CD14-positive monocyte (primary cell): Measurements from ENCODE around the gene DBNDD1. TPM values are rescaled to one million over a fixed set of nuclear protein-coding genes. Genes with fewer than 3 reads are reported as not detected.

ENCODE experiments used
- DNase-seq, 3 donors: peaks; one replicate each; pipeline ENCODE4 v3.0.0-alpha.2; 2011 to 2022
- H2AFZ ChIP-seq: 2 replicates; pipeline ENCODE4 v1.6.0; 2012; ENCODE audit warnings: mild to moderate bottlenecking, low read depth, low read length, inconsistent platforms; ENCODE audit not compliant: insufficient read depth, poor library complexity, severe bottlenecking
- H3K27ac ChIP-seq, 2 donors: 1 replicate in 1 of 2; 2 replicates in 1 of 2; pipeline ENCODE4 v1.5.1; 2012 to 2013; ENCODE audit warnings: low read length in 2 of 2, control low read depth in 1 of 2, inconsistent platforms in 1 of 2, low read depth in 1 of 2, mild to moderate bottlenecking in 1 of 2
- H3K27me3 ChIP-seq, 2 donors: one replicate each; pipeline versions ENCODE4 v1.6.0 to v1.6.1; 2011 to 2013; ENCODE audit warnings: low read length in 2 of 2; ENCODE audit not compliant: control insufficient read depth in 2 of 2, insufficient read depth in 2 of 2
- H3K36me3 ChIP-seq, 2 donors: replicated peaks in 1 of 2; 1 replicate in 1 of 2; 2 replicates in 1 of 2; pipeline versions ENCODE4 v1.5.1 to v1.6.1; 2012 to 2013; ENCODE audit warnings: low read length in 2 of 2, control low read depth in 1 of 2, inconsistent platforms in 1 of 2, mild to moderate bottlenecking in 1 of 2; ENCODE audit not compliant: insufficient read depth in 2 of 2, control insufficient read depth in 1 of 2
- H3K4me1 ChIP-seq, 2 donors: 1 replicate in 1 of 2; 2 replicates in 1 of 2; pipeline versions ENCODE4 v1.5.1 to v1.6.1; 2012 to 2013; ENCODE audit warnings: low read length in 2 of 2, control low read depth in 1 of 2, inconsistent platforms in 1 of 2, mild to moderate bottlenecking in 1 of 2, moderate library complexity in 1 of 2; ENCODE audit not compliant: insufficient read depth in 2 of 2, control insufficient read depth in 1 of 2
- H3K4me2 ChIP-seq: replicated peaks from 2 replicates; pipeline ENCODE3; 2012; ENCODE audit warnings: low read length, moderate library complexity, mild to moderate bottlenecking; ENCODE audit not compliant: poor library complexity, severe bottlenecking; ENCODE audit errors: extremely low read depth
- H3K4me3 ChIP-seq, 3 experiments: fragments of 200-600 bp in 1 of 3; sonication (generic) in 1 of 3; replicated peaks in 1 of 3; 1 replicate in 2 of 3; 2 replicates in 1 of 3; pipeline ENCODE4 v1.5.1; 2011 to 2013; ENCODE audit warnings: low read length in 3 of 3, mild to moderate bottlenecking in 3 of 3, control low read depth in 2 of 3, low read depth in 2 of 3, inconsistent platforms in 1 of 3, moderate library complexity in 1 of 3
- H3K79me2 ChIP-seq: 2 replicates; pipeline ENCODE4 v1.6.0; 2012; ENCODE audit warnings: mild to moderate bottlenecking, control low read depth, inconsistent platforms, low read length, moderate library complexity; ENCODE audit not compliant: insufficient read depth
- H3K9ac ChIP-seq: 2 replicates; pipeline ENCODE4 v1.6.0; 2017; ENCODE audit warnings: low read length, mild to moderate bottlenecking; ENCODE audit not compliant: insufficient read depth, poor library complexity, severe bottlenecking
- H3K9me3 ChIP-seq, 2 donors: replicated peaks in 1 of 2; 1 replicate in 1 of 2; 2 replicates in 1 of 2; pipeline versions ENCODE4 v1.5.1 to v1.6.1; 2012 to 2013; ENCODE audit warnings: low read length in 2 of 2, control low read depth in 1 of 2; ENCODE audit not compliant: control insufficient read depth in 1 of 2, insufficient read depth in 1 of 2
- H4K20me1 ChIP-seq: 2 replicates; pipeline ENCODE4 v1.6.0; 2012; ENCODE audit warnings: mild to moderate bottlenecking, low read length, control low read depth, moderate library complexity; ENCODE audit not compliant: insufficient read depth
- H3K27ac Mint-ChIP-seq, 7 donors: one replicate each; pipeline ENCODE4 v1.8.0; 2020; ENCODE audit warnings: mild to moderate bottlenecking in 7 of 7, mixed read lengths in 7 of 7, moderate library complexity in 6 of 7, inconsistent platforms in 2 of 7
- H3K27me3 Mint-ChIP-seq, 3 donors: one replicate each; pipeline ENCODE4 v1.8.0; 2021 to 2022; ENCODE audit warnings: low read depth in 3 of 3, mild to moderate bottlenecking in 3 of 3, mixed read lengths in 3 of 3, moderate library complexity in 3 of 3, inconsistent platforms in 1 of 3
- H3K36me3 Mint-ChIP-seq, 2 donors: one replicate each; pipeline ENCODE4 v1.8.0; 2020; ENCODE audit warnings: mixed read lengths in 2 of 2, inconsistent platforms in 1 of 2, mild to moderate bottlenecking in 1 of 2
- H3K4me1 Mint-ChIP-seq: one replicate; pipeline ENCODE4 v1.8.0; 2020; ENCODE audit warnings: mild to moderate bottlenecking, mixed read lengths
- H3K4me3 Mint-ChIP-seq, 2 donors: one replicate each; pipeline ENCODE4 v1.8.0; 2020; ENCODE audit warnings: mild to moderate bottlenecking in 2 of 2, mixed read lengths in 2 of 2, moderate library complexity in 1 of 2
- H3K9me3 Mint-ChIP-seq, 7 donors: one replicate each; pipeline ENCODE4 v1.8.0; 2020 to 2022; ENCODE audit warnings: mixed read lengths in 7 of 7, mild to moderate bottlenecking in 6 of 7, moderate library complexity in 6 of 7, inconsistent platforms in 2 of 7
- CTCF ChIP-seq: fragments of 200-600 bp; IDR thresholded peaks from one replicate; pipeline ENCODE4 v1.8.0; 2022; ENCODE audit warnings: antibody characterized with exemption, mild to moderate bottlenecking
- WGBS: methylation state at CpG from one replicate; pipeline ENCODE4 v1.1.5; 2013; ENCODE audit warnings: missing lambda C conversion rate; ENCODE audit not compliant: insufficient coverage; 5-methylcytosine and 5-hydroxymethylcytosine counted together
- intact Hi-C, 2 donors: fragments of 100-400 bp; cut with micrococcal nuclease; formaldehyde crosslinking; loops; one replicate each; pipeline versions ENCODE4 v1.15.0 to v1.15.1; 2023
- polyA plus RNA-seq, 3 donors: library from polyadenylated mRNA; depleted of rRNA in 1 of 3; unstranded in 2 of 3; stranded (reverse) in 1 of 3; fragments of 300-500 nt in 2 of 3; fragments of >200 nt in 1 of 3; fragmentation: Illumina TruSeq in 2 of 3; gene quantifications; 1 replicate in 2 of 3; 2 replicates in 1 of 3; pipeline ENCODE4 v1.2.3, GENCODE V29; 2012 to 2021

The DBNDD1 gene
- polyA plus RNA-seq, 3 donors, result 0.07 TPM; not detected in 2

GRCh38 chr16:90007015-90007414 lies 12.2 kb downstream of the DBNDD1 start:
- Mint-ChIP-seq H3K4me3 (no peak overlapping the region), H3K27ac (no peak overlapping the region), H3K36me3 (no peaks in the 10 kb centered on the region), H3K9me3 (no peaks in the 10 kb centered on the region), H3K4me1 (peaks cover 8% of the 10 kb centered on the region), H3K27me3 (peaks cover 19 to 30% (median 25%) of the 10 kb centered on the region in 3 donors)
- H3K4me1 ChIP-seq, result peaks cover 4 to 7% of the 10 kb centered on the region in 2 donors
- H3K9ac ChIP-seq, result no peak overlapping the region
- no peak overlapping the region for H3K27ac ChIP-seq
- WGBS, result 81% methylated on average over 3 of the region's 7 CpGs
- H3K4me3 ChIP-seq, result no peak overlapping the region
- H2AFZ ChIP-seq, result no peak overlapping the region
- H3K27me3 ChIP-seq, result peaks cover 0 to 7% of the 10 kb centered on the region in 2 donors
- H3K9me3 ChIP-seq, result no peaks in the 10 kb centered on the region
- no peak overlapping the region for H3K4me2 ChIP-seq
- no peaks in the 10 kb centered on the region for H4K20me1 ChIP-seq
- intact Hi-C loops, result no loop called here
- no peaks in the 10 kb centered on the region for H3K36me3 ChIP-seq
- DNase-seq, result no peak
- H3K79me2 ChIP-seq, result no peaks in the 10 kb centered on the region
- no peak for TF ChIP-seq CTCF

- Histone ChIP-seq H3K9ac (no peak overlapping the region), H3K4me1 (peaks cover 4 to 7% of the 10 kb centered on the region in 2 donors), H3K79me2 (no peaks in the 10 kb centered on the region), H3K9me3 (no peaks in the 10 kb centered on the region), H3K27ac (no peak overlapping the region), H4K20me1 (no peaks in the 10 kb centered on the region), H3K4me2 (no peak overlapping the region), H3K4me3 (no peak overlapping the region), H3K27me3 (peaks cover 0 to 7% of the 10 kb centered on the region in 2 donors), H2AFZ (no peak overlapping the region), H3K36me3 (no peaks in the 10 kb centered on the region)
- Mint-ChIP-seq H3K9me3 (no peaks in the 10 kb centered on the region), H3K27ac (no peak overlapping the region), H3K4me3 (no peak overlapping the region), H3K27me3 (peaks cover 19 to 30% (median 23%) of the 10 kb centered on the region in 3 donors), H3K36me3 (peaks cover 0 to 3% of the 10 kb centered on the region in 2 donors), H3K4me1 (peaks cover 8% of the 10 kb centered on the region)
- no peak for TF ChIP-seq CTCF
- no peak for DNase-seq
- WGBS, result 95% methylated on average over 26 of the region's 37 CpGs
- intact Hi-C loops, result no loop called here
Observed at GRCh38 chr16:90005956-90006663, 13.1 kb downstream of the DBNDD1 start.
